HEK293T (cell line): Measurements from ENCODE around the gene HAGHL.

Experiments used
- ELF4 ChIP-seq: fragments of 450-650 bp; IDR thresholded peaks from 2 replicates; pipeline ENCODE4 v1.6.1; 2017; ENCODE audit warnings: antibody characterized with exemption
- FOXM1 ChIP-seq: fragments of 450-650 bp; IDR thresholded peaks from 2 replicates; pipeline ENCODE4 v1.6.1; 2017; ENCODE audit warnings: mild to moderate bottlenecking, borderline replicate concordance
- SP1 ChIP-seq: fragments of 450-650 bp; IDR thresholded peaks from 2 replicates; pipeline ENCODE4 v1.6.1; 2017
- SUZ12 ChIP-seq: fragments of 450-650 bp; IDR thresholded peaks from 2 replicates; pipeline ENCODE4 v1.6.1; 2016; ENCODE audit warnings: mild to moderate bottlenecking
- TARDBP ChIP-seq: fragments of 450-650 bp; IDR thresholded peaks from 2 replicates; pipeline ENCODE4 v1.6.1; 2016
- TF ChIP-seq, protein P1 (sequence below): fragments of 450-650 bp; IDR thresholded peaks from 2 replicates; pipeline ENCODE4 v1.6.1; 2016

DNA sequence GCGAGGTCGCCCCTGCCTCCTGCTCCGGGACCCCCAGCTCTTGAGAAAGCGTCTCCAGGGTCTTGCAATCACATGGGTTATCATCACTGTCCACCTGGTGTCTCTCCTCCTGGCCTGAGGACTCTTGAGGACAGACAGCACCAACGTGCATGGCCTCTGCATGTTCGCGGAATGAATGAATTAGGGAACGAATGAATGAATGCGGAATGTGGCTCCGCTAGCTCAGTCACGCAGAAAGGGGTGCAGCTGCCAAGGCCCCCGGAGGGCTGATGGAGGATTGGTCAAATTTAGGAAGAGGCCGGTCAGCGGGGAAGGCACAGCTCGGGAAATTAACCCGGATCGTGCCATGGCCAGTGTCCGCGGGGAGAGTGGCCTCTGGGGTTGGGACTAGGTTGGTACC is 24.6 kb upstream of the HAGHL start:
- no peak for TF ChIP-seq SP1
- TF ChIP-seq FOXM1 = no peak
- TF ChIP-seq, protein P1, sequence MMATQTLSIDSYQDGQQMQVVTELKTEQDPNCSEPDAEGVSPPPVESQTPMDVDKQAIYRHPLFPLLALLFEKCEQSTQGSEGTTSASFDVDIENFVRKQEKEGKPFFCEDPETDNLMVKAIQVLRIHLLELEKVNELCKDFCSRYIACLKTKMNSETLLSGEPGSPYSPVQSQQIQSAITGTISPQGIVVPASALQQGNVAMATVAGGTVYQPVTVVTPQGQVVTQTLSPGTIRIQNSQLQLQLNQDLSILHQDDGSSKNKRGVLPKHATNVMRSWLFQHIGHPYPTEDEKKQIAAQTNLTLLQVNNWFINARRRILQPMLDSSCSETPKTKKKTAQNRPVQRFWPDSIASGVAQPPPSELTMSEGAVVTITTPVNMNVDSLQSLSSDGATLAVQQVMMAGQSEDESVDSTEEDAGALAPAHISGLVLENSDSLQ = no peak
- no peak for TF ChIP-seq TARDBP
- no peak for TF ChIP-seq SUZ12
- TF ChIP-seq ELF4 = no peak
